Upper lobe of right lung (tissue), 1 donor: Measurements from ENCODE around the gene ZNF652. TPM values are rescaled to one million over a fixed set of nuclear protein-coding genes. Genes with fewer than 3 reads are reported as not detected.
"Not testable (repeated sequence)": the region's sequence is repeated elsewhere in the genome, so short reads cannot be mapped to it uniquely, and the experiment has no call there.

Experiments
- ATAC-seq: fragments of 200-7000 bp; cut with Tn5 transposase; one replicate; pipeline ENCODE4 v1.9.1; 2020; ENCODE audit warnings: mild to moderate bottlenecking, moderate library complexity
- DNase-seq: peaks from one replicate; pipeline ENCODE4 v3.0.0-alpha.2; 2020
- H3K27ac ChIP-seq: fragments of 200-600 bp; one replicate; pipeline ENCODE4 v1.8.0; 2022
- H3K27me3 ChIP-seq: fragments of 200-600 bp; one replicate; pipeline ENCODE4 v1.8.0; 2022; ENCODE audit warnings: mild to moderate bottlenecking
- H3K36me3 ChIP-seq: fragments of 200-600 bp; one replicate; pipeline ENCODE4 v1.8.0; 2022
- H3K4me1 ChIP-seq: fragments of 200-600 bp; one replicate; pipeline ENCODE4 v1.8.0; 2022
- H3K4me3 ChIP-seq: fragments of 200-600 bp; one replicate; pipeline ENCODE4 v1.8.0; 2022; ENCODE audit warnings: mild to moderate bottlenecking
- H3K9me3 ChIP-seq: fragments of 200-600 bp; one replicate; pipeline ENCODE4 v1.8.0; 2022
- intact Hi-C: fragments of 100-400 bp; cut with DNase I; formaldehyde crosslinking; loops from one replicate; pipeline ENCODE4 v1.11.0; 2022
- total RNA-seq: library from RNA; stranded (reverse); fragmentation: NEBNext Ultra II Directional; extraction: Animal tissue kit (Norgen Biotek cat#: 25700); gene quantifications from one replicate; pipeline ENCODE4 v1.2.1, GENCODE V29; 2021
- TF ChIP-seq, protein P1 (sequence below): fragments of 200-600 bp; IDR thresholded peaks from one replicate; pipeline ENCODE4 v1.8.0; 2022; ENCODE audit warnings: antibody characterized with exemption
- donor health status: DM: no; HTN: yes; CAD: no; lungs with severe emphysema.

ZNF652 gene
- total RNA-seq, 1 donor from 2014 or later: 49.8 TPM

GRCh38 chr17:49280061-49280460 lies 82.0 kb downstream of the ZNF652 start:
- Histone ChIP-seq H3K4me1 (no peaks in the 10 kb centered on the region), H3K9me3 (no peaks in the 10 kb centered on the region), H3K4me3 (no peak overlapping the region), H3K27ac (no peak overlapping the region), H3K36me3 (no peaks in the 10 kb centered on the region), H3K27me3 (no peaks in the 10 kb centered on the region)
- intact Hi-C loops: no loop called here
- DNase-seq: peak; percentile 15
- TF ChIP-seq, protein P1, sequence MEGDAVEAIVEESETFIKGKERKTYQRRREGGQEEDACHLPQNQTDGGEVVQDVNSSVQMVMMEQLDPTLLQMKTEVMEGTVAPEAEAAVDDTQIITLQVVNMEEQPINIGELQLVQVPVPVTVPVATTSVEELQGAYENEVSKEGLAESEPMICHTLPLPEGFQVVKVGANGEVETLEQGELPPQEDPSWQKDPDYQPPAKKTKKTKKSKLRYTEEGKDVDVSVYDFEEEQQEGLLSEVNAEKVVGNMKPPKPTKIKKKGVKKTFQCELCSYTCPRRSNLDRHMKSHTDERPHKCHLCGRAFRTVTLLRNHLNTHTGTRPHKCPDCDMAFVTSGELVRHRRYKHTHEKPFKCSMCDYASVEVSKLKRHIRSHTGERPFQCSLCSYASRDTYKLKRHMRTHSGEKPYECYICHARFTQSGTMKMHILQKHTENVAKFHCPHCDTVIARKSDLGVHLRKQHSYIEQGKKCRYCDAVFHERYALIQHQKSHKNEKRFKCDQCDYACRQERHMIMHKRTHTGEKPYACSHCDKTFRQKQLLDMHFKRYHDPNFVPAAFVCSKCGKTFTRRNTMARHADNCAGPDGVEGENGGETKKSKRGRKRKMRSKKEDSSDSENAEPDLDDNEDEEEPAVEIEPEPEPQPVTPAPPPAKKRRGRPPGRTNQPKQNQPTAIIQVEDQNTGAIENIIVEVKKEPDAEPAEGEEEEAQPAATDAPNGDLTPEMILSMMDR: no peak
- ATAC-seq: no peak

- H3K36me3 ChIP-seq, H3K9me3 ChIP-seq, intact Hi-C loops, H3K4me3 ChIP-seq, H3K27ac ChIP-seq, ATAC-seq, H3K4me1 ChIP-seq, H3K27me3 ChIP-seq: not testable (repeated sequence)
- peak; percentile 11 for DNase-seq
Measured at GRCh38 chr17:49279263-49280015, 82.6 kb downstream of the ZNF652 start.

GRCh38 chr17:49278076-49278475 lies 84.0 kb downstream of the ZNF652 start:
- Histone ChIP-seq H3K27me3 (no peaks in the 10 kb centered on the region), H3K9me3 (no peaks in the 10 kb centered on the region), H3K36me3 (no peaks in the 10 kb centered on the region), H3K4me1 (no peaks in the 10 kb centered on the region), H3K4me3 (no peak overlapping the region), H3K27ac (no peak overlapping the region)
- no peak for ATAC-seq
- intact Hi-C loops: no loop called here
- DNase-seq: peak; percentile 35
- TF ChIP-seq, protein P1: no peak

DNA sequence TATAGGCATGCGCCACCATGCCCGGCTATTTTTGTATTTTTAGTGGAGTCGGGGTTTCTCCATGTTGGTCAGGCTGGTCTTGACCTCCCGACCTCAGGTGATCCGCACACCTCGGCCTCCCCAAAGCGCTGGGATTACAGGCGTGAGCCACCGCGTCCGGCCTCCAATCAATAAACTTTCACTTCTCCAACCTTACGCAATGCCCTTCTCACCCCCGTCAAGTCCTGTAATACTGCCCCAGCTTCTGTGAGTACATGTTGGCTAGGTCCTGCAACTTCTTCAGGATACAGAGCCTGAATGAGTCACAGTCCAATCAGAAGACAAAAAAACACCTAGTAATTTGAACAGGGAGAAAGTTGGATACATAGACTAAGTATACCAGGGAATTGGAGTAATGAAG lies 84.4 kb downstream of the ZNF652 start:
- ATAC-seq: peak; percentile 51
- Histone ChIP-seq H3K27me3 (no peaks in the 10 kb centered on the region), H3K4me1 (no peaks in the 10 kb centered on the region), H3K36me3 (no peaks in the 10 kb centered on the region), H3K27ac (no peak overlapping the region), H3K4me3 (no peak overlapping the region), H3K9me3 (no peaks in the 10 kb centered on the region)
- intact Hi-C loops: no loop called here
- DNase-seq: peak; percentile 37
- TF ChIP-seq, protein P1: no peak

DNA sequence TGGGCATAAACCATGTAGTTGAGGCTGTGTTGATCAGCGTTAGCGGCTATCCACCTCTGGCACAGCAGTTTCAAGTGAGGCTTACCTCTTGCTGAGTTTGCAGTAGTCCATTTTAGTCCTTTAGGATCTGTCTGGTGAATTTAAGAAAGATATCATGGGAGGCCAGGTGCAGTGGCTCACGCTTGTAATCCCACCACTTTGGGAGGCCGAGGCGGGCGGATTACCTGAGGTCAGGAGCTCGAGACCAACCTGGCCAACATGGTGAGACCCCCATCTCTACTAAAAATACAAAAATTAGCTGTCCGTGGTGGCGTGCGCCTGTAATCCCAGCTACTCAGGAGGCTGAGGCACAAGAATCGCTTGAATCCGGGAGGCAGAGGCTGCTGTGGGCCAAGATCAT lies 86.1 kb downstream of the ZNF652 start:
- H3K36me3 ChIP-seq, H3K27ac ChIP-seq, H3K9me3 ChIP-seq, H3K27me3 ChIP-seq, H3K4me3 ChIP-seq, ATAC-seq, H3K4me1 ChIP-seq, intact Hi-C loops: not testable (repeated sequence)
- DNase-seq: peak; percentile 28

GRCh38 chr17:49269356-49269755 lies 92.7 kb downstream of the ZNF652 start:
- no peak for ATAC-seq

More at GRCh38 chr17:49269356-49269755, 92.7 kb downstream of the ZNF652 start:
- H3K9me3 ChIP-seq: no peaks in the 10 kb centered on the region
- H3K4me1 ChIP-seq: no peaks in the 10 kb centered on the region
- intact Hi-C loops: no loop called here
- no peak overlapping the region for H3K27ac ChIP-seq
- TF ChIP-seq, protein P1: no peak
- DNase-seq: peak; percentile 22
- no peaks in the 10 kb centered on the region for H3K36me3 ChIP-seq
- no peak overlapping the region for H3K4me3 ChIP-seq
- no peaks in the 10 kb centered on the region for H3K27me3 ChIP-seq
